Lower lobe of right lung (tissue), 2 donors: ENCODE data around the gene PRKAR1B. TPM values are rescaled to one million over a fixed set of nuclear protein-coding genes. Genes with fewer than 3 reads are reported as not detected.

Experiments
- ATAC-seq, 2 donors: fragments of 200-7000 bp; cut with Tn5 transposase; one replicate each; pipeline ENCODE4 v1.9.1; 2020 to 2022; ENCODE audit warnings: mild to moderate bottlenecking in 2 of 2, moderate library complexity in 2 of 2
- DNase-seq: peaks from one replicate; pipeline ENCODE4 v3.0.0-alpha.2; 2020
- H3K27ac ChIP-seq: fragments of 200-600 bp; one replicate; pipeline ENCODE4 v1.8.0; 2022
- H3K27me3 ChIP-seq: fragments of 200-600 bp; one replicate; pipeline ENCODE4 v1.8.0; 2022; ENCODE audit warnings: low read depth
- H3K36me3 ChIP-seq: fragments of 200-600 bp; one replicate; pipeline ENCODE4 v1.8.0; 2022; ENCODE audit warnings: mild to moderate bottlenecking
- H3K4me1 ChIP-seq: fragments of 200-600 bp; one replicate; pipeline ENCODE4 v1.8.0; 2022
- H3K4me3 ChIP-seq: fragments of 200-600 bp; one replicate; pipeline ENCODE4 v1.8.0; 2022; ENCODE audit warnings: mild to moderate bottlenecking
- H3K9me3 ChIP-seq: fragments of 200-600 bp; one replicate; pipeline ENCODE4 v1.8.0; 2022
- intact Hi-C: fragments of 100-400 bp; cut with DNase I; formaldehyde crosslinking; loops from one replicate; pipeline ENCODE4 v1.11.0; 2022
- total RNA-seq: library from RNA; stranded (reverse); fragmentation: NEBNext Ultra II Directional; extraction: Animal tissue kit (Norgen Biotek cat#: 25700); gene quantifications from one replicate; pipeline ENCODE4 v1.2.1, GENCODE V29; 2021
- TF ChIP-seq, protein P1 (sequence below): fragments of 200-600 bp; IDR thresholded peaks from one replicate; pipeline ENCODE4 v1.8.0; 2022; ENCODE audit warnings: antibody characterized with exemption, mild to moderate bottlenecking
- donor health status: DM: no; HTN: yes; CAD: no; lungs with severe emphysema.

PRKAR1B gene
- total RNA-seq, 1 donor from 2014 or later: 16.8 TPM

DNA sequence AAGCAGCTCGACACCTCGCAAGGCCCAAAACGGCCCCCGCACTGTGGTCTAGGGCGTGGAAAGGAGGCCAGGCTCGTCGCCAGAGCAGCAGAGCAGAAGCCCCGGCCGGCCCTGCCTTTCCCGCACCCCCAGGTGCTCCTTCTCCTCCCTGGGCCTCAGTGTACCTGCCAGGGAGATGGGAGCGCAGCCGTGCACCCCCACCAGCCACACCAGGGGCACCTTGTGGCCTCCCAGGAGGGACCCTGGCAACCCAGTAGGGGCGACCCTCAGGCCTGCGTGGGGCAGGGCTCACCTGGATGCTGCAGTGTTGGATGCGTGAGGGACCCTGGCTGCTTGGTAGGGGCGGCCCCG, 217.0 kb downstream of the PRKAR1B start:
- DNase-seq: peak; percentile 38
- intact Hi-C loops: no loop called here
- TF ChIP-seq, protein P1, sequence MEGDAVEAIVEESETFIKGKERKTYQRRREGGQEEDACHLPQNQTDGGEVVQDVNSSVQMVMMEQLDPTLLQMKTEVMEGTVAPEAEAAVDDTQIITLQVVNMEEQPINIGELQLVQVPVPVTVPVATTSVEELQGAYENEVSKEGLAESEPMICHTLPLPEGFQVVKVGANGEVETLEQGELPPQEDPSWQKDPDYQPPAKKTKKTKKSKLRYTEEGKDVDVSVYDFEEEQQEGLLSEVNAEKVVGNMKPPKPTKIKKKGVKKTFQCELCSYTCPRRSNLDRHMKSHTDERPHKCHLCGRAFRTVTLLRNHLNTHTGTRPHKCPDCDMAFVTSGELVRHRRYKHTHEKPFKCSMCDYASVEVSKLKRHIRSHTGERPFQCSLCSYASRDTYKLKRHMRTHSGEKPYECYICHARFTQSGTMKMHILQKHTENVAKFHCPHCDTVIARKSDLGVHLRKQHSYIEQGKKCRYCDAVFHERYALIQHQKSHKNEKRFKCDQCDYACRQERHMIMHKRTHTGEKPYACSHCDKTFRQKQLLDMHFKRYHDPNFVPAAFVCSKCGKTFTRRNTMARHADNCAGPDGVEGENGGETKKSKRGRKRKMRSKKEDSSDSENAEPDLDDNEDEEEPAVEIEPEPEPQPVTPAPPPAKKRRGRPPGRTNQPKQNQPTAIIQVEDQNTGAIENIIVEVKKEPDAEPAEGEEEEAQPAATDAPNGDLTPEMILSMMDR: no peak

DNA sequence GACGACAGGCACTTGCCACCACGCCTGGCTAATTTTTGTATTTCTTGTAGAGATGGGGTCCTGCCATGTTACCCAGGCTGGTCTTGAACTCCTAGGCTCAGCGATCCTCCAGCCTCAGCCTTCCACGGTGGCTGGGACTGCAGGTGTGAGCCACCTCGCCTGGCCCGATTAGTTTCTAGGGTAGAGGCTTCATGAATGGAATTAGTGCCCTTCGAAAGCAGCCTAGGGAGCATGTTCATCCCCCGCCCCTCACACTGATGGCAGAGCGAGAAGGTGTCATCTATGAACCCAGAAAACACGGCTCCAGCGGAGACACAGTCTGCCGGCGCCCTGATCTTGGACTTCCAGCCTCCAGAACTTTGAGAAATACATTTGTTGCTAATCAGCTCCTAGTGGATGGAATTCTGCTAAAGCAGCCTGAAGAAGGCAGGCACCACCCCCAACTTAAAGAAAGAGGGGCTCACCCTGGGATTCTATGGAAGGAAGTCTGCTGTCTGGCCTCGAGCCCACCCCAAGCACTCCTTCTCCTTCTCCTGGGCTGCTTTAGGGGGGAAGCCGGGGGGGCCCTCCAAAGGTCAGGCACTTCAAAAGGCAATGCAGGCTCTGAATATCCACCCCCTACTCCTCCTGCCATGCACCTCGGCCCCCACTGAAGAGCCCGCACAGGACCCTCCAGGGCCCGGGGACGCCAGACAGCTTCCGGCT, 217.5 kb downstream of the PRKAR1B start:
- H3K36me3 ChIP-seq: peaks cover 27% of the 10 kb centered on the region
- DNase-seq: peak; percentile 24
- no peak for ATAC-seq
- H3K27ac ChIP-seq: no peak overlapping the region
- H3K4me3 ChIP-seq: no peak overlapping the region
- H3K4me1 ChIP-seq: peaks cover 28% of the 10 kb centered on the region
- TF ChIP-seq, protein P1: no peak
- intact Hi-C loops: no loop called here
- no peaks in the 10 kb centered on the region for H3K9me3 ChIP-seq
- no peaks in the 10 kb centered on the region for H3K27me3 ChIP-seq

More for the DNA sequence above, 217.0 kb downstream of the PRKAR1B start:
- Histone ChIP-seq H3K4me3 (no peak overlapping the region), H3K4me1 (peaks cover 28% of the 10 kb centered on the region), H3K36me3 (peaks cover 27% of the 10 kb centered on the region), H3K27ac (no peak overlapping the region), H3K27me3 (no peaks in the 10 kb centered on the region), H3K9me3 (no peaks in the 10 kb centered on the region)
- ATAC-seq: no peak

DNA sequence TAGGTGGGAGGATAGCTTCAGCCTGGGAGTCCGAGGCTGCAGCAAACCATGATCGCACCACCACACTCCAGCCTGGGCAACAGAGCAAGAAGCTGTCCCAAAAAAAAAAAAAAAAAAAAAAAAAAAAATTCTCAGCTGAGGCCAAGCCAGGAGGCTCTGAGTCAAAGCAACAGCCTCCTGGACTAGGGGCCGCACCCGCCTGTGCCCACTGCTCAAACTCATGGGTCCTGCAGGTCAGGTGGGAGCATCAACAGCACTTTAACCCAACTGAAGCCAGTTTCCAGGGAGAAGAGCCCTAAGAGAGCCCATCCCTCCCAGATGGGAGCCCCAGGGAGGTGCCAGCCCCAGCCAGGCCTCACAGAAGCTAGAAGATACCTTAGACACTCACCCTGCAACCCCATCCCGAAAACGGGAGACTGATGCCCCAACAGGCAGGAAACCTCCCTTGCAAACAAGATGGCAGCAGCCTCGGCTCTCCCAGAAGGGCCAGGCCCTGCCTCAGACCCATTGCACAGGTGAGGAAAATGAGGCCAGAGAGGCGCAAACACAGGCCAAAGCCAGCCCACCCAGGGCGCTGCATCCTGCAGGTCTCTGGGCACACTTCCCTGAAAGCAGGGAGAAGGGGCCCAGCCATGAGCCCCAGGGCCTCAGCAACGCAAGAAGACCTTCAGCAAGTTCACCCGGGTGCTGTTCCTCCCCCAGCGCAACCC, 218.5 kb downstream of the PRKAR1B start:
- Histone ChIP-seq H3K27me3 (no peaks in the 10 kb centered on the region), H3K4me1 (peaks cover 31% of the 10 kb centered on the region), H3K9me3 (no peaks in the 10 kb centered on the region), H3K27ac (no peak overlapping the region), H3K4me3 (no peak overlapping the region), H3K36me3 (peaks cover 27% of the 10 kb centered on the region)
- TF ChIP-seq, protein P1: no peak
- DNase-seq (peak; percentile 44), ATAC-seq (no peak)
- intact Hi-C loops: no loop called here

DNA sequence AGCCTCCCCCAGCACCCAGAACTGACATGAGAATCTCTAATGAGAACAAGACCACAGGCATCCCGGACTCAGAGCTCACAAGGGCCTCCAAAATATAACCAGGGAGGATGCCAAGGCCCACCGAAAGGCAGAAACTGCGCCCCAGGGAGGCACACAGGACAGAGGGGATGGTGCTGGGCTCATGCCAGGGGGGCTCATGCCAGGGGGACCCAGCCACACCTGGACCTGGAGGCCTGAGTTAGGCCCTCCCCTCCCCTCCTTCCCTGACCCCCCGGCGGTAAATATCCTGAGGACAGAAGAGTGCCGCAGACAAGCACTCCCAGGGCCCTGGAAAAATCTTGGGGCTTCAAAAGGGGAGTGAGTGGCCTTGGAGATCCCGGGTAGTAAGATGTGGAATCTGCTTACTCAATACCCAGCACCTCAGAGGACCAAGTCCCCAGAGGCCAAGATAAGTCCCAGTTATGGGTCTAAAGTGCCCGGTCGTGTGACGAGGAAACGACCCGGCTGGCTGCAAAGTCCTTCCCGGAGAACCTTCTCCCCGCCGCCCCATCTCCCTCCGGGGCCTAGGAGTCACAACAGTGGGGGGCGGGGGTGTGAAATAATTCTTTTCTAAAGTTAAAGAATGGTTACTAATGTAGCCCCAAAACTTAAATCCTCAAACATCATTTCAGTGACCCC, 219.3 kb downstream of the PRKAR1B start:
- peak; percentile 31 for DNase-seq
- H3K4me3 ChIP-seq: no peak overlapping the region
- peaks cover 31% of the 10 kb centered on the region for H3K4me1 ChIP-seq
- intact Hi-C loops: no loop called here
- H3K27ac ChIP-seq: no peak overlapping the region
- TF ChIP-seq, protein P1: no peak
- H3K36me3 ChIP-seq: peaks cover 27% of the 10 kb centered on the region
- no peak for ATAC-seq
- no peaks in the 10 kb centered on the region for H3K9me3 ChIP-seq
- H3K27me3 ChIP-seq: no peaks in the 10 kb centered on the region

DNA sequence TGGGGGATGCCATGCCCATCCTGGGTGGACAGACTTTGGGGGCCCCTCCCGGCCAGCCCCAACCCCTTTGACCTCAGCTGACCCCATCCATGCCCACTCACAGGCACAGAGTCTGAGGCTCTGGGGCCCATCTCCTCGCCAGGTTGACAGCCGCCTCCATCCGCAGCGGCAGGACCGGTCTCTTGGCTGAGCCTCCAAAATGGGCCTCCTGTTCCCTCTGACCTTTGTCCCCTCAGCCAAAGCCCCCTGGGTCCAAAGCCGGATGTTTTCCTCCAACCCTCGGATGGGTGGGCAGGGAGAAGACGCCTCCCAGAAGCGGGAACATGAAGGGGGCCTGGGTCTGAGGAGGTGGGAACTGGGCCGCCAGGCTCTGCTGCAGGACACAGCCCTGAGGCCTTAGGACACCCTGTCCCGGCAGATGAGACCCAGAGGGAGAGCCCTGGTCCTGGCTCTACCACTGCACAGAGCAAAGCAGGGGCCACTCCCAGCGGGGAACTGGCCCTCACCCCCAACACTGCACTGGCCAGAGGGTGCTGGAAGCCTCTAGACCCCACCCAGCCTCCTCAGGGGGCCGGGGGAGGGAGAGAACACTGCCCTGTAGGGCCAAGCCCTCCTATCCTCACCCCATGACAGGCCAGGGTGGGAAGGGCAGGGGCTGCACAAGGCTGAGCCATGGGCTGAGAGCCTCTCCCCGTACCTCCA, 220.0 kb downstream of the PRKAR1B start:
- Histone ChIP-seq H3K36me3 (peaks cover 27% of the 10 kb centered on the region), H3K27me3 (no peaks in the 10 kb centered on the region), H3K4me3 (no peak overlapping the region), H3K4me1 (peaks cover 25% of the 10 kb centered on the region), H3K9me3 (no peaks in the 10 kb centered on the region), H3K27ac (no peak overlapping the region)
- ATAC-seq (no peak), DNase-seq (peak; percentile 24)
- TF ChIP-seq, protein P1: no peak
- intact Hi-C loops: no loop called here
